Measurements from ENCODE around the gene CLIC3.
"Not testable (repeated sequence)": the region's sequence is repeated elsewhere in the genome, so short reads cannot be mapped to it uniquely, and the experiment has no call there.

The CLIC3 gene

DNA sequence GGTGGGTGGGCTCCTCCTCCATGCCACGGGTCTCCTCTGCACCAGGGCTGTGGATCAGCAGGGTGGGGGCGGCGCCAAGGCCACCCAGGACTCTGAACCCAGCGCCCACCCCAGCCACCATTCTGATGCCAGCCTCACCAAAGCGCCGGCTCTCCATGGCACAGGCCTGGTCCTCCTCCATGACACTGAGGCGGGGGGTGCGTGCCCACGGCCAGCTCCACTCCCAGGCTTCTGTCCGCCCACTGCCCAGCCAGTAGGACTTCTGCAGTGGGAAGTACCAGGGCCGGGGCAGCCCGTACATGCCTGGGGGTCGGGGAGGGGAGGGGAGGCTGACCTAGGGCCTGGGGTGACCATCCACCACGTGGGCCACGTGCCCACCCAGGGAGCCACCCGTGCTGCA, 20.1 kb upstream of the CLIC3 start:
- DNase-seq, result no peak

DNA sequence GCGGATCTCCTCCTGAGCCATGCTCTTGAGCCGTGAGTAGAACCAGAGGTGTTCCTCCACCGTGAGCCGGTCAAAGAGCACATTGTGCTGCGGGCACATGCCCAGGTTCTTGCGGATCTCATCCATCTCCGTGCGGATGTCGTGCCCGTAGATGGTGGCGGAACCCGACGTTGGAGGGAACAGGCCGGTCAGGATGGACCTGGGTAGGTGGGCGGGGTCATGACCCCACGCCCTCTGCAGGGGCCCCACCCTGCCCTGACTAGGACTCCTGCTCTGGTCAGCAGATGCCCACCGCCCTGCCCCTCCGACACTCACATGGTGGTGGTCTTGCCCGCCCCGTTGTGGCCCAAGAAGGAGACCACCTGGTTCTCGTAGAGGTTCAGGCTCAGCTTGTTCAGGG, 19.6 kb upstream of the CLIC3 start:
- no peak for DNase-seq

DNA sequence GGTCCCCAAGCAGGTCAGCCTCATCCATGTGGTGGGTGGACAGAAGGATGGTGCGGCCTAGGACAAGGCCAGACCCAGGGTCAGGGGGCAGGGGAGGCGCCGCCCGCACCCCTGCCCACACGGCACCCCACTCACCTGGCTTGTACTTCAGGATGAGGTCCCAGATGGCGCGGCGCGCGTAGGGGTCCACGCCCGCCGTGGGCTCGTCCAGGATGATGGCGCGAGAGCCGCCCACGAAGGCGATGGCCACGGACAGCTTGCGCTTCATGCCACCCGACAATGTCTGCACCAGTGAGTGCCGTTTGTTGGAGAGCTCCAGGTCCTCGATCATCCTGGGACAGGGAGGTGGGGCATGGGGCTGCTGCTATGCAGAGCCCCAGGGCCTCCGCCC, 19.2 kb upstream of the CLIC3 start:
- no peak for DNase-seq

DNA sequence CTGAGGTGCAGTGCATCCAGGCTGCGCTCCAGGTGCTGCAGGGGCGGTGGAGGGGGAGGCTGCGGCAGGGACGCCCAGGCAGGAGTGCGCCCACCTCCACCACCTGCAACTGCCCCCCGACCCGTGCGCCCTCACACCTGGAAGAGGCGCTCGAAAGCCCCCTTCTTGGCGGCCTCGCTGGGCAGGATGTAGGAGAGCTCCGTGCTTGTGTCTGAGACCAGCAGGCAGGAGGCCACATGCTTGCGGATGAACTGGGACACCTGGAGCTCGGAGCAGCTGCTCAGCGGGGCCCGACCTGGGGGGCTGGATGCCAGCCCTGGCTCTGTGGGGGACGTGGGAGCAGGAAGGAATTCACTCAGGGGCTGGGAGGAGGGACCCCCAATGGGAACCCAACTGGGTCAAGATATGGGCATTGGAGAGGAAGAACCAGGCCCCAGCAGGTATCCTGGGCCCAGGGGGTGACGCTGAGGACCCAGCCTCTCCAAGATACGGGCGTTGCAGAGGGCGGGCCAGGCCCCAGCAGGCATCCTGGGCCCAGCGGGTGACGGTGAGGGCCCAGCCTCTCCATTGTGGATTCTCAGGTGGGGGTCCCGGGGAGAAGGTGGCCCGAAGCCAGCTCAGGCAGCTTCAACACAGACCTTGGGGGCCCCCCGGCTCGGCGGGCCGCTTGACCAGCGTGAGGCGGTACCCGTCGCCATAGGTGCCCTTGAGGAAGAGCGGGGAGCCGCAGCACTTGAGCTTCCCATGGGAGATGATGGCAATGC, 18.6 kb upstream of the CLIC3 start:
- DNase-seq, result no peak

DNA sequence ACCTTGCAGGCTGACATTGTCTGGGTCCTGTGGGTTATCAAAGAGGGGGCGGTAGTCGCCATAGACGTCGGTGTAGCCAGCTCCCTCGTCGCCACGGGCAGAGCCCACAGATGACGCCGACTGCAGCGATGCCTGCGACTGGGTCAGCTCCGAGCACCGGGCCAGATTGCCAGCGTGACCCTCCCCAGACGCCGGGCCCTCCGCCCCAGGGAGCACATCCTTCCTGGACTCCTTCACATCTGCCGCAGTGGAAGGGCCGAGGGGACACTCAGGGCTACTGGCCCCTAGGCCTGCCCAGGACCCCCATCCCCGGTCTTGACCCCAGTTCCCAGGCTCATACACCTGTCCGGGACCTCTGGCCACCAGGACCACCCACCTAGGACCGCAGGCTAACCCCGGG, 17.8 kb upstream of the CLIC3 start:
- no peak for DNase-seq

DNA sequence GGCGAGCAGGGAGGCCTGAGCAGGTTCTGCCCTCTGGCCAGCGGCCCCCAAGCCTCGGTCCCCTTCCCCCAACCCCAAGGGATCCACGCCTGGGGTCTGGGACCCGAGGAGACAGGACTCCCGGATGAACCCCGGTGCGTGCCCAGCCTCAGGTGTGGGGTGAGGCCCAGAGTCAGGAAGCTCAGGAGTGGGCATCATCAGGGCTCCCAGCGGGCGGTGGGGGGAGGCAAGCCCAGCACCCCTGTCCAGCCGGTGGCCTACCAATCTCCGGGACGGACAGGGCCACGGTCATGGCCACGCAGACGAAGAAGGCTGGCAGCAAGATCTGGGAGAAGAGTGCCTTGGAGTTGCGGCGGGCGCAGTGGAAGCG, 17.2 kb upstream of the CLIC3 start:
- no peak for DNase-seq

DNA sequence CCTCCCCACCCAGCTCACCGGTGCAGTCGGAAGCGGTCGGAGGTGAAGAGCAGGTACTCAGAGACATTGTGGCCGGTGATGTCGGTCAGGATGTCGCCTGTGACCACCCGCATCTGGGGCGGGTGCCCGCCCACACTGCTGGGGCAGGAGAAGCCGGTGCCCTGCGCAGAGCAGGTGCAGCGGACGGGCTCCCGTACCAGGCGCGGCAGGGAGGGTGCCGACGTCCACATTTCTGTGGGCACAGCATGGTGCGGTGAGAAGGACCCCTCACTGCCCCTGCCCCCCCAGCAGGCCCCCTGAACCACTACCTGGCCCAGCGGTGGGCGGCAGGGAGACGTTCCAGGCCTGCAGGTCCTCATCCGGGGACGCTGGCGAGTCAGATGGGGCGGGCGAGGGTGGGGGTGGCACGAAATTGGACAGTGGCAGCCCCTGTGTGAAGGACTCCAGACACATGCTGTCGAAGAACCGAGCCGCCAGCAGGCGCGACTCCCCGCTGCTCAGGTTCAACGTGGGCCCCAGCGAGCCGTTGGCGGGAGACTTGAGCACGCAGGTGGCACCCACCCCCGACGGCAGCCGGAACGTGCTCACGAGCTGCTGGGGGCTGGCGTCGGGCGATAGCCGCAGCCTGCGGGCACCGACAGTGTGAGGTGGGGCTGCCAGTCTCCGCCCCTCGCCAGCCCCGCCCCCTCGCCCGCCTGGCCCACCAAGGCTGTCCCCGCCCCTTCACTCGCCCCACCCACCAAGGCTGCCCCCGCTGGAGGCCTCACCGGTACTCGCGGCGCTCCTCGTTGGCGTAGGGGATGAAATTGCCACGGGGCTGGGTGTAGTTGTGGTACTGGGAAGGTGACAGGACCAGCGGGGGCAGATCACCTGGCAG, 16.6 kb upstream of the CLIC3 start:
- DNase-seq, result no peak

DNA sequence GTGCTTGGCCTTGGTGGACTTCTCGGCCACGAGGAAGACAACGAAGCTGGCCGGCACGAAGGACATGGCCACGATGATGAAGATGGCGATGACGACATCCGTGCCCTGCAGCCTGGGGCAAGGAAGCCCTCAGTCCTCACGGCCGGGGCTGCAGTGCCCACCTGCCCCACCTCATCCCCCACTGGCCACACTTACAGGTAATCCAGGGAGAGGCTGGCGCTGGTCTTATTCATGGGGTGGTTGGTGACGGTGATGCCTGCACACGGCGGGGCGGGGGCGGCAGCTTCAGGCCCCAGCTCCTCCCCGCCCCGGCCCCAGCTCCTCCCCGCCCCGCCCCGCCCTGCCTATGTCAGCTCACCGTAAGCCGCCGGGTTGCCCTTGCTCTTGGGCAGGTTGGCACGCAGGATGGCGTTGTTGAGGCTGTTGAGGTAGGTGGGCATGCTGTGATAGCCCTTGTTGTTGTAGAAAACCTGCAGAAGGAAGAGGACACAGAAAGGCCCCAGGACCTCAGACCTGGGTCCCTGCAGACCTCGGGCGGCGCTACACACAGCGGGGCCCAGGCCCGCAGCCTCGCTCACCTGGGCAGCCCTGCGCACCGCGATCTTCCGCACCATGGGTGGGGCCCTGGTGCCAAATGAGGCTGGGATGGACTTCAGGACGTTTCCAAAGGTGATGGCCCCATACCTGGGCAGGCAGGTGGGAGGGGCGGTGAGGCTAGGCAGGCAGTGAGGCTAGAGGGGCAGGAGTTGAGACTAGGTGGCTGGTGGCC, 15.7 kb upstream of the CLIC3 start:
- no peak for DNase-seq

DNA sequence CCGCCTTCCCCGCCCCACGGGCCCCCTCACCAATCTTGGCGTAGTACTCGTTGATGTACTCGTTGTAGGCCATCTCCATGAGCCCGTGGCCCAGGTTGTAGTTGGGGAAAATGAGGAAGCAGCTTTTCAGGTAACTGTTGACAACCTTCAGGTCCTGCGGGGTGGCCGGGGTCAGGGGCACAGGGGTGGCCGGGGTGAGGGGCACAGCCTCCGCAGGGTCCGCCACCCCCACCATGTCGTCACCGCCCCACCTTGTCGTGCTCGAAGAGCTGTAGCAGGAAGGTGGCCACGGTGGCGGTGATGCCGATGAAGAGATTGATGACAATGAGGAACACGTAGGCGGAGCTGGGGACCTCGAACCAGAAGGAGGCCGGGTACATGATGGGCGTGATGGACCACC, 14.8 kb upstream of the CLIC3 start:
- no peak for DNase-seq

DNA sequence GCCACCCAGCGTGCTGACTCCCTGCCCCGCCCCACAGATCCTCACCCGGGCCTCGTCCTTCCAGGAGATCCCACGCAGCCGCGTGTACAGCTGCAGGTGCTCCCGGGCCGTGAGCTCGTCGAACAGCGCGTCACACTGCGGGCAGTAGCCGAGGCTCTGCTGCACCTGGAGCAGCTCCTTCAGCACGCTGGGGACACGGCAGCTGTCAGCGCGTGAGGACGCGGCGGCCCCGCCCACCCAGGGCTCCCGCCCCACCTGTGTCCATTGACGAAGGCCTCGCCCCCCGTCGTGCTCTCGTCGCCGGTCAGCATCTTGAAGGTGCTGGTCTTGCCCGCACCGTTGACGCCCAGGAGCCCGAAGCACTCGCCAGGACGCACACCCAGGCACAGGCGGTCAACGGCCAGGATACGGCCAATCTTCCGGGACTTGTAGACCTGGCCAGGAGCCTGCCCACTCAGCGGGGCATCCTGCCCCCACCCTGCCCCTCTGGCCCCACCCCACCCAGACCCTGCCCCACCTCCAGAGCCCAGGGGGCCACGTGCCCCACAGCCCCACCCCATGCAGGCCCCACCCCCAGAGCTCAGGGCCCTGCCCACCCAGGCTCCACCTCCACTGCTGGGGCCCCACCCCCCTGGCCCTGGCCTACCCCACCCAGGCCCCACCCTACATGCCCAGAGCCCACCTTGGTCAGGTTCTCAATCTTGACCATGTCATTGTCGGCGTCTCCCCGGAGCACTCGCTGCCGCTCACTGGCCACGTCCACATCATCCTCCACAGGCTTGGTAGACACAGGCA, 13.8 kb upstream of the CLIC3 start:
- no peak for DNase-seq

DNA sequence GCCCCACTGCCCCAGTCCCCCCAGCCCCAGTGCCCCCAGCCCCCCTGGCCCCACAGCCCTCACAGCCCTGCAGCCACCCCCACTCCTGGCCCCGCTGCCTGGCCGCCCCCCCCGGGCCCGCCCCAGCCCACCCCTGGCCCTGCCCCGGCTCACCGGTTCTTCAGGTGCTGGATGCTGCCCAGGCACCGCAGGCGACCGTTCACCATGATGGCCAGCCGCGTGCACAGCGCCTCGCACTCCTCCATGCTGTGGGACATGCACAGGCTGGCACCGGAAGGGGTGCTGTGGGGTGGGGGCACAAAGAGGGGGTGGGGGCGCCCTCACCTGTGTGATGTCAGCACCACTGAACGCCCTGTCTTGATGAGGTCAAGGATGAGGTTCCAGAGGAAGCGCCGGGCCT, 12.8 kb upstream of the CLIC3 start:
- DNase-seq, result no peak

DNA sequence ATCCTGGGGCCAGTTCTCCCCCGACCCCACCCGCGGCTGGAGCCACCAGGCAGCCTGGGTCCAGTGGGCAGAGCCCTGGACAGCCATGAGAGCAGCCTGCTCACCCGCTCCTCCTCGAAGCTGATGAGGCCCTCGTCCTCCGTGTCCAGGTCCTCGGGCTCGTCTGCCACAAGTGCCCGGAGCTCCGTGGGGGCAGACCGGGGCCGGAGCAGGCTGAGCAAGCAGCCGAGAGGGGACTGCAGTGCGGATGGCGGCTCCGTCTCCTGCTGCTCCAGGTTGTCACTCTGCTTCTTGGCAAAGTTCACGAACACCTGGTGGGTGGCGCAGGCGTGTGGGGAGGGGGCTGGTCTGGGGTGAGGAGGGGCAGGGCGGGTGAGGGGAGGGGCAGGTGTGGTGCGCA, 11.9 kb upstream of the CLIC3 start:
- no peak for DNase-seq

DNA sequence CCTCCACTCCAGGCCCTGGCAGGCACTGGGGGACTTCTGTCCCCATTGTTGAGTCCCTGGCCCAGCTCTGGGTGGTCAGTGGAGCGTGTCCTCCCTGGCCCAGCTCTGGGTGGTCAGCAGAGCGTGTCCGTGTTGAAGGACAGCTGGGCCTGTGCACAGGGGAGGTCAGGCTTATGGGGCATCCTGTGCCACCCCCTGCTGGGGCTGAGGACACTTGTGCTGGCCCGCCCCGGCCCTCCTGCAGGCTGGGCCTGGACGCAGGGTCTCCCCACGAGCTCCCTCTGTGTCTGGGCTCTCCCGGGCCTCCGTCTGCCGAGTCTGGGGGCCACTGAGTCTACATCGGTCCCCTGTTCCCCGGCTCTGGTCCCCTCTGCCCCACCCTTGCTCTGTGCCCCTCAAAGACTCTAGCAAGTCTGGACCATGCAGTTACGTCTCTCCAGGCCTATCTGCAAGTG, 11.5 kb upstream of the CLIC3 start:
- no peak for DNase-seq

DNA sequence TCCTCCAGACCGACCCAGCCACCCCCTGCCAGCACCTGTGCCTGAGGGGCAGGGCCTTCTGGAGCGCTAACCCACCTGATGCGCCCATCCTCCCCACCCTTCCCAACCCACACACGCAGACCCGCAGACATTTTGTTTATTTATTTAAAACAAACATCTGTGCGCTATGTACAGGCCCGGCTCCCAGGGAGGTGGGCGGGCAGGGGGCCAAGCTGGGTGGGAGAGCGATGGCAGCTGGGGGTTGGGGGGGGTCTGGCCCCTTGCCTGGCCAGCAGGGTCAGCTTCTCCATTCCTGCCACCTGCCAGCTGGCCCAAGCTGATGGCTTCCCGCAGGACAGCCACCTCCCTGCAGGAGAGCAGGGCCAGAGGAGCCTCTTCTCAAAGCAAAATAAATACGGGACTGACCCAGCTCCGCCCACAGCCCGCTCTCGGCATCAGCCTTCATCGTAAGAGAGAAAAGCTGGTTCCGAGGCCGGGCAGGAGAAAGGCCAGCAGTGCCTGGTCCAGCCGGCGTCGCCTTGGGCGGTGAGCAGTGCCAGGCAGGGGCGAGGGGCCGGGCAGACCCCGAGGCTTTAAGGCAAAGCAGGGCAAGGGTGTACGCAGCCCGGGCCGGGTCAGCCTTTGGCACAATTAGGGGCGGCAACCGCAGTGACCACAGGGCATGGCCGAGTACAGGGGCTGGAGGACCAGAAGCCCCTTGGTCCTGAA, 10.9 kb upstream of the CLIC3 start:
- no peak for DNase-seq

DNA sequence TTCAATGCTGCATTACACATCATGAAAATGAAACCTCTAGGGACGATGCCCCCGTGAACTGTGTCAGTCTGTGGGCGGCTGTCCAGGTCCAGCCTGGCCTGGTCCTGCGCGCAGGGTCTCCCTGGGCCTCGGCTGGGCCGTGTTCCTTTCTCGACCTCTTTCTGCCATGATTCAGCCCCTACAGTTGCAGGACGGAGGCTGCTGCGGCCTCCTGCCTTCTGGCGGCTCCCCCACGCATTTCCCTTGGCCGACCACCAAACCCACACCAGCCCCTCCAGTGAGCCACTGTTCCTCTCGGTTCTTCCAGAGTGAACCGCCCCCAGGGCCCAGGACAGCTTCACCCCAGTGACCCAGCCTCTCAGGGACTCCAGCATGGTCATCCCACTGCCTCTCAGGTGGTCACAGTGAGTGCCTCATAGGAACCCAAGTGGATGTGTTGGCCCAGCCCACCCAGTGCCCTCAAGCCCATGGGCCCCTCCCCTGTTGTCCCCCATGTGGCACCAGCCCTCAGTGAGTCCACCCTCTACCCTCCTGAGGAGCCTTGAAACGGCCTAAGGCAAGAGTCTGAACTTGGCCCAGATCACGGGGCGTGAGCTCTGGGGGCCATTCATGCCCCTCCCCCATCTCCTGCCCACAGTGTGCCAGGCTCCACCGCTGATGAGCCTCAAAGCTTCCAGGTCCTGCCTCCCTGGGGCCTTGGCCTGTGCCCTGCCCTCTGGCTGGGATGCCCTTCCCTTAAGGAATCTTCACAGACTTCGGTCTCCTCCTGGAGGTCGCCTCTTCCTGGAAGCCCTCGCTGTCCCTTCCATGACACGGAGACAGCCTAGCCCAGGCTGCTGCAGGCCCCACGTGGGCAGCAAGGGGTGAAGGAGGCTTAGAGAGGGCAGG, 10.0 kb upstream of the CLIC3 start:
- no peak for DNase-seq

DNA sequence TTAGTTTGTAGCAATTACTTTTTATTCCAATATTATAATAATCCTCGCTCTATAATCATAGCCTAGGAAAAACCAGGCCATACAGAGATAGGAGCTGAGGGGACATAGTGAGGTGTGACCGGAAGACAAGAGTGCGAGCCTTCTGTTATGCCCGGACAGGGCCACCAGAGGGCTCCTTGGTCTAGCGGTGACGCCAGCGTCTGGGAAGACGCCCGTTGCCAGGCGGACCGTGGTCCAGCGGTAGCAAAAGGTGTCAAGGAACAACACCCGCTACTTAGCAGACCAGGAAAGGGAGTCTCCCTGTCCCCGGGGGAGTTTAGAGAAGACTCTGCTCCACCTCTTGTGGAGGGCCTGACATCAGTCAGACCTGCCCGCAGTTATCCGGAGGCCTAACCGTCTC, 7.9 kb upstream of the CLIC3 start:
- not testable (repeated sequence) for DNase-seq

DNA sequence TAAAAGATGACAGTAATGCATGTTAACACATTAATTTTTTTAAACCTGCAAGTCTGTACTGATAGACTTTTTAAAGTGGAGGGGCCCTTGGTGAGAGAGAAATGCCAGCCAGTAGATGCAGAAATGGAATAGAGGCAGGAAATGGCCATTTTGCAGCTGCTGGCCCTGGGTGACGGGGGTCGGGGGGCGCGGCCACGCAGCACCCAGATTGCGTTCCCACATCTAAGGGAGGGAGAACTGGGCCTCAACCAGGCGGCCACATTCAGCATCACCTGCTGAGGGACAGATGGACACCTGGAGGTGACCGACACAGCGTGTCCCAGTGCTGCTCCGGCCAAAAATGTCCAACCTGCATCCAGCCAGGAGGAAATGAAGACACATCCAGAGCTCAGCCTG, 6.3 kb upstream of the CLIC3 start:
- DNase-seq, result no peak

DNA sequence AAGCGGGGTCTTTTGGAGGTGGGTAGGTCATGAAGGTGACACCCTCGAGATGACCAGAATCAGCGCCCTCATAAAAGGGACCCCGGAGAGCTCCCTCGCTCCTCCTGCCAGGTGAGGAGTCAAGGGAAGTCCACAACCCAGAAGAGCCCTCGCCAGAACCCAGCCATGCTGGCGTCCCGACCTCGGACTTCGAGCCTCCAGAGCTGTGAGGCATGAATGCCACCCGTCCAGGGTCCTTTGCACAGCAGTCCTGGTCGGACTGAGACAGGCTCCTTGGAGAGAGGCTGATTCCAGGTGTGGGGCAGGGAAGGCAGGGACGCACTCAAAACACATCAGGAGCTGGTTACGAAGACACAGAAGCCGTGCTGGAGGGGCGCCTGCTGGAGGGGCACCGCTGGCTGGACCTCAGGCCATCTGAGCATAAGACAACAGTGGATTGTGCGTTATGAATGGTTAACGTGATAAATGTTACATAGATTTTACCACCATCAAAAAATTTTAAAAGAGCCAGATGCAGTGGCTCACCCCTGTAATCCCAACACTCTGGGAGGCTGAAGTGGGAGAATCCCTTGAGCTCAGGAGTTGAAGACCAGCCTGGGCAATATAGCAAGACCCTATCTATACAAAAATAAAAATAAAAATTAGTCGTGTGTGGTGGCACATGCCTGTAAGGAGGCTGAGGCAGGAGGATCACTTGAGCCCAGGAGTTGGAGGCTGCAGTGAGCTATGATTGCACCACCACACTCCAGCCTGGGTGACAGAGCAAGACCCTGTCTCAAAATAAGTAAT, 5.7 kb upstream of the CLIC3 start:
- DNase-seq, result no peak

DNA sequence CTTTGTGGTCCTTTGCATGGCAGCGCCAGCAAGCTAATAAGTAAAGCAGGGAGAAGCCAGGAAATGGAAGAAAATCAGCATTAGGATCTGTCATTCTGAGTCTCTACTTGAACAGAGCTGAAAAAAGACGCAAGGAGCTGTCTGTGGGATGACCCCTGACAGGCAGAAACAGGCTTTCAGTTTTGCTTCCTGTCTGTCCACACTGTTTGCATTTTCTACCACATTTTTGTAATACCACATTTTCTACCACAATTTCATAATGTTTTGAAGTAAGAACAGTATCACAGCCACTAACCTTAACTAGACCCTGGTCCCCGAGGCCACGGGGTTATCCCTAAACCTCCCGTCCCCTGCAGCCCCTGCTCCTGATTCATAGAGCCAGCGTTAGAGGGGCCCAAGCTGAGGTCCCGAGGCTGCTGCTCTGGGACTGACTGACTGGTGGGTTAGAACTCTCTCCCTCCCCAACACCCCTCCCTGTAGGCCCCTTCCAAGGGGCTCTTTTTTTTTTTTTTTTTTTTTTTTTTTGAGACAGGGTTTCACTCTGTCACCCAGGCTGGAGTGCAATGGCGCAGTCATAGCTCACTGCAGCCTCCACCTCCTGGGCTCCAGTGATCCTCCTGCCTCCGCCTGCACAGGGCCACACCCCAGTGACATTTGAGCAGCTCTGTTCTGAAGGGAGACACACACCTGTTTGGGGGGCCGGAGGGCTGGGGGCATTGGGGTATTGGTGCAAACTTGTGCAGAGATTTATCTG, 4.0 kb upstream of the CLIC3 start:
- DNase-seq, result no peak
